Testis (tissue), 2 donors: ENCODE measurements around the gene CLNS1A.

Experiments used
- CTCF ChIP-seq, 3 experiments: fragments of 450-650 bp in 2 of 3; fragments of 200-600 bp in 1 of 3; sonication (generic) in 1 of 3; IDR thresholded peaks; one replicate each; pipeline ENCODE4 v1.5.1; 2016 to 2019; ENCODE audit warnings: antibody characterized with exemption in 3 of 3, mild to moderate bottlenecking in 2 of 3, moderate library complexity in 1 of 3
- POLR2A ChIP-seq: fragments of 450-650 bp; IDR thresholded peaks from one replicate; pipeline ENCODE4 v1.6.1; 2017; ENCODE audit warnings: antibody characterized with exemption, mild to moderate bottlenecking, moderate library complexity

DNA sequence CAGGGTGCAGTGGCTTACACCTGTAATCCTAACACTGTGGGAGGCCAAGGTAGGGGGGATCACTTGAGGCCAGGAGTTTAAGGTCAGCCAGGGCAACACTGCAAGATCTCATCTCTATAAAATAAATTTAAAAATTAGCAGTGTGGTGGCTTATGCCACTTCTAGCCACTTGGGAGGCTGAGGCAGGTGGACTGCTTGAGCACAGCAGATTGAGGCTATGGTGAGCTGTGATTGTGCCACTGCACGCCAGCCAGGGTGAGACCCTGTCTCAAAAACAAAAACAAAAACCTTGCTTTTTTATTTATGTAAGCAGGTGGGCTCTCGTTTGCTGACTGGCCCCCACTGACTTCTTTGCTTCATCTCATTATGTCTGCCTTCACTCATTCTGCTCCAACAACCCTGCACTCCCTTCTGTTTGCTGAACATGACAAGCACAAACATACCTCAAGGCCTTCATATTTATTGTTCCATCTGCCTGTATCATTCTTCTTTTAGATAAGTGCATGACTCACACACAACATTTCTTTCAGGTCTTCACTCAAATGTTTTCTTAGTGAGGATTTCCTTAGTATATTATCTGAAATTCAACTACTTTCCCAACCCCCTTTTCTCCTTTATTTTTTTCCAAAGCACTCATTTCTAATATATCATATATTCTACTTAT is 32.4 kb upstream of the CLNS1A start:
- TF ChIP-seq CTCF (IDR thresholded peaks at IDR 0.05) (no peak), POLR2A (no peak)
